ENCODE results near the gene DUSP5. TPM values are rescaled to one million over a fixed set of nuclear protein-coding genes. Genes with fewer than 3 reads are reported as not detected.
"Not testable (repeated sequence)": the region's sequence is repeated elsewhere in the genome, so short reads cannot be mapped to it uniquely, and the experiment has no call there.

Gene DUSP5
- total RNA-seq, 1 experiment from 2014 or later = 137 TPM

- no peaks in the 10 kb centered on the region for H3K9me3 ChIP-seq (ENCODE audit: control insufficient read depth in 1 of 2, insufficient read depth in 1 of 2, low read depth in 1 of 2, low read length in 2 of 2)
- peaks cover 65 to 85% of the 10 kb centered on the region in 2 experiments for H3K4me1 ChIP-seq (ENCODE audit: control insufficient read depth in 1 of 2, insufficient read depth in 2 of 2, low read length in 2 of 2)
- DNase-seq (ENCODE audit: low read depth, low spot score) (no peak), ATAC-seq (no peak)
- RAD21 ChIA-PET (ENCODE audit: low non-redundant PET in 1 of 2, low total read pairs in 2 of 2, uncharacterized antibody in 2 of 2, unreplicated experiment in 2 of 2) = interaction anchor here (0.6 to 0.7 kb wide), 2 partner anchors 30 to 182 kb away, joined by 3 to 4 read pairs; no protein-coding TSS in a partner anchor
- intact Hi-C loops (cut with micrococcal nuclease) = loop anchor here (2.0 to 10.0 kb wide), 2 partner anchors 31 to 117 kb away; no protein-coding TSS in a partner anchor
- peak overlapping the region; percentile 76 for H3K27ac ChIP-seq (ENCODE audit: low read depth, low read length)
- H3K79me2 ChIP-seq (ENCODE audit: insufficient read depth, low read length) = peaks cover 26% of the 10 kb centered on the region
- no peaks in the 10 kb centered on the region for H3K9me2 ChIP-seq (ENCODE audit: insufficient read depth)
- no peaks in the 10 kb centered on the region for H4K20me1 ChIP-seq (ENCODE audit: insufficient read depth)
- peak overlapping the region; percentile 71 for H3K9ac ChIP-seq (ENCODE audit: low read length)
- peak overlapping the region; percentile 81 for H3K4me2 ChIP-seq (ENCODE audit: low read length)
- H2AFZ ChIP-seq (ENCODE audit: low read depth, low read length, poor library complexity, severe bottlenecking) = no peak overlapping the region
- CTCF ChIA-PET = interaction anchor here (1.2 kb wide), 1 partner anchor 13 kb away, joined by 3 read pairs; no protein-coding TSS in a partner anchor
- H3K36me3 ChIP-seq (ENCODE audit: control insufficient read depth in 1 of 2, insufficient read depth in 2 of 2, low read length in 2 of 2) = no peaks in the 10 kb centered on the region
- TF ChIP-seq CTCF (IDR thresholded peaks at IDR 0.05 in 2 of 3, conservative IDR thresholded peaks at IDR 0.05 in 1 of 3; ENCODE audit: borderline replicate concordance in 1 of 3, insufficient read depth in 1 of 3, low read depth in 2 of 3, low read length in 2 of 3) (peak in 1 of 3 experiments; percentile 7; a peak in 1 of 6 replicates), JUND (IDR thresholded peaks at IDR 0.05) (no peak)
- POLR2A ChIA-PET = interaction anchor here (0.8 to 1.2 kb wide), 3 partner anchors 35 to 235 kb away, joined by 3 to 6 read pairs (median 3); no protein-coding TSS in a partner anchor
- no TSS peak for BruUV-seq (replicated peaks)
- H3K4me3 ChIP-seq (replicated peaks in 1 of 2; ENCODE audit: low read depth in 1 of 2, low read length in 2 of 2) = peak overlapping the region; percentile 39 to 59
- H3K27me3 ChIP-seq (ENCODE audit: insufficient read depth, low read length) = no peaks in the 10 kb centered on the region
Observed at GRCh38 chr10:110531687-110532086, 34.0 kb downstream of the DUSP5 start.

- intact Hi-C loops (cut with micrococcal nuclease) = loop anchor here (10.0 kb wide), 1 partner anchor 118 kb away; no protein-coding TSS in a partner anchor
- 0 out of 2 replicates have a peak overlapping the region, but pooled peaks have one; percentile 81 for H3K4me2 ChIP-seq (ENCODE audit: low read length)
- H3K27me3 ChIP-seq (ENCODE audit: insufficient read depth, low read length); H2AFZ ChIP-seq (ENCODE audit: low read depth, low read length, poor library complexity, severe bottlenecking); H3K4me3 ChIP-seq (replicated peaks in 1 of 2; ENCODE audit: low read depth in 1 of 2, low read length in 2 of 2); DNase-seq (ENCODE audit: low read depth, low spot score); POLR2A ChIA-PET; RAD21 ChIA-PET (ENCODE audit: low non-redundant PET in 1 of 2, low total read pairs in 2 of 2, uncharacterized antibody in 2 of 2, unreplicated experiment in 2 of 2); H3K36me3 ChIP-seq (ENCODE audit: control insufficient read depth in 1 of 2, insufficient read depth in 2 of 2, low read length in 2 of 2); H4K20me1 ChIP-seq (ENCODE audit: insufficient read depth); BruUV-seq (replicated peaks); H3K9me3 ChIP-seq (ENCODE audit: control insufficient read depth in 1 of 2, insufficient read depth in 1 of 2, low read depth in 1 of 2, low read length in 2 of 2); H3K9me2 ChIP-seq (ENCODE audit: insufficient read depth); ATAC-seq: not testable (repeated sequence)
- peaks cover 57 to 78% of the 10 kb centered on the region in 2 experiments for H3K4me1 ChIP-seq (ENCODE audit: control insufficient read depth in 1 of 2, insufficient read depth in 2 of 2, low read length in 2 of 2)
- H3K79me2 ChIP-seq (ENCODE audit: insufficient read depth, low read length) = peaks cover 18% of the 10 kb centered on the region
- CTCF ChIA-PET = interaction anchor here (2.0 kb wide), 1 partner anchor 14 kb away, joined by 5 read pairs; no protein-coding TSS in a partner anchor
- H3K27ac ChIP-seq (ENCODE audit: low read depth, low read length) = peak overlapping the region; percentile 76; the same call in 1 of the 2 replicates
- peak overlapping the region; percentile 6; the same call in 1 of the 2 replicates for H3K9ac ChIP-seq (ENCODE audit: low read length)
Observed at GRCh38 chr10:110532628-110533027, 34.9 kb downstream of the DUSP5 start.

Measured in HCT116 (cell line).